Measurements from ENCODE around the gene SEC22A. TPM values are rescaled to one million over a fixed set of nuclear protein-coding genes. Genes with fewer than 3 reads are reported as not detected.
A peak's percentile ranks its signal among the peaks of the same experiment; 100 is the strongest.

The SEC22A gene
- total and polyA plus RNA-seq, 2 of the 13 experiments (the other 11 are each of a cell fraction or from before 2014, with no cell fraction given), result 14.1 to 17.3 TPM

DNA sequence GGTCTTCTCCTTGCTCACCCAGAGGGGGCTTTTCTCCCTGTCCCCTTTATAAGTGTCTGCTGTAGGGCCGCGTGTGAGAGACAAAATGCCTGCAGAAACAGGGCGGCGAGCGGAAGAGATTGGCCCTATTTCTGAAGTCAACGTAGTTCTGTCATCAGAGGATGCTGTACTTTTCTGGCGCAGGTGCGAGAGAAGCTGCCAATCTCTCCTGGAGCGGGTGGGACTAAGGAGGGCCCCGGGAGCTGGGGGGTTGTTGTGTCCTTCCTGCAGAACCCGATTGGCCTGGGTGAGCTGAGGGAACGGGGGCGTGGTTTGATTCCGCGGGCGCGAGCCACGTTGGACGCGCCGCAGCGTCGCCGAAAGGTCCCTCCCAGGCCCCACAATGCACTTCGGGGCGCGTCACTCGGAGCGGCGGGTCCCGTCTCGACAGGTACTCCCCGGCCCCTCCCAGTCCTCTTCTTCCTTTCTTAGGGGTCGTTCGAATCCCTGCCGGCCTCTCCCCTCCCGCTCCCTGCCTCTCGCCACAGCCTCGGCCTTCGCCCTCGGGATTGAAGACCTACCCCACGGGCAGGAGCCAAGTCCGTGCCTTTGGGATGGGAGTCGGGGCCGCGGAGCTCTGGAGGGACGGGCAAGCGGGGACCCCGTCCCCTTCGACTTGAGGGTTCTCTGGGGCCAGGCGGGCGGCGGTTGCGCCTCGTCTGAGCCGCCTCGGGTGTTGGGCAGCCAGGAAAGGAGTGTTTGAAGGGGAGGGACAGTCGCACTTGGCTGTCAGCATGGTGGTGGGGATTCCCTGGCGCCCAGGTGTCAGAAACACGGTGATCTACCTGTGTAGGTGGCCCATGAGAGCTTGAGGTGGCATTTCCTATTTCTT lies at the start of gene SEC22A (continued):
- no peak for TF ChIP-seq E2F5 (CRISPR knock-in tag; conservative IDR thresholded peaks at IDR 0.05)
- TF ChIP-seq RBFOX2 (IDR thresholded peaks at IDR 0.05; ENCODE audit: low read depth, low read length), result peak; percentile 83
- TF ChIP-seq, protein P1, sequence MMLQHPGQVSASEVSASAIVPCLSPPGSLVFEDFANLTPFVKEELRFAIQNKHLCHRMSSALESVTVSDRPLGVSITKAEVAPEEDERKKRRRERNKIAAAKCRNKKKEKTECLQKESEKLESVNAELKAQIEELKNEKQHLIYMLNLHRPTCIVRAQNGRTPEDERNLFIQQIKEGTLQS (CRISPR knock-in tag; IDR thresholded peaks at IDR 0.05), result no peak
- TF ChIP-seq TGIF2 (CRISPR knock-in tag; IDR thresholded peaks at IDR 0.05), result no peak; the same call in 1 of the 2 replicates
- peak; percentile 12; the same call in 1 of the 2 replicates for TF ChIP-seq ZFY (CRISPR knock-in tag; IDR thresholded peaks at IDR 0.05)
- TF ChIP-seq TRIM24 (CRISPR knock-in tag; IDR thresholded peaks at IDR 0.05), result no peak
- TF ChIP-seq ZNF33B (CRISPR knock-in tag; IDR thresholded peaks at IDR 0.05), result no peak
- no peak for TF ChIP-seq ZNF670 (CRISPR knock-in tag; IDR thresholded peaks at IDR 0.05; ENCODE audit: borderline replicate concordance)
- TF ChIP-seq ZNF546 (CRISPR knock-in tag; conservative IDR thresholded peaks at IDR 0.05), result no peak; the same call in 1 of the 2 replicates
- TF ChIP-seq TEF (CRISPR knock-in tag; IDR thresholded peaks at IDR 0.05), result no peak
- TF ChIP-seq RAD51 (IDR thresholded peaks at IDR 0.05; ENCODE audit: borderline replicate concordance), result no peak
- peak; percentile 82 for TF ChIP-seq KAT8 (CRISPR knock-in tag; IDR thresholded peaks at IDR 0.05)
- TF ChIP-seq SRF (IDR thresholded peaks at IDR 0.05; ENCODE audit: low read depth, low read length), result no peak
- TF ChIP-seq SMAD1 (CRISPR knock-in tag; IDR thresholded peaks at IDR 0.05; ENCODE audit: borderline replicate concordance, low read depth), result peak; percentile 71; the same call in 1 of the 2 replicates
- peak; percentile 93 for TF ChIP-seq SAP130 (CRISPR knock-in tag; IDR thresholded peaks at IDR 0.05; ENCODE audit: low read depth)
- TF ChIP-seq, protein P2, sequence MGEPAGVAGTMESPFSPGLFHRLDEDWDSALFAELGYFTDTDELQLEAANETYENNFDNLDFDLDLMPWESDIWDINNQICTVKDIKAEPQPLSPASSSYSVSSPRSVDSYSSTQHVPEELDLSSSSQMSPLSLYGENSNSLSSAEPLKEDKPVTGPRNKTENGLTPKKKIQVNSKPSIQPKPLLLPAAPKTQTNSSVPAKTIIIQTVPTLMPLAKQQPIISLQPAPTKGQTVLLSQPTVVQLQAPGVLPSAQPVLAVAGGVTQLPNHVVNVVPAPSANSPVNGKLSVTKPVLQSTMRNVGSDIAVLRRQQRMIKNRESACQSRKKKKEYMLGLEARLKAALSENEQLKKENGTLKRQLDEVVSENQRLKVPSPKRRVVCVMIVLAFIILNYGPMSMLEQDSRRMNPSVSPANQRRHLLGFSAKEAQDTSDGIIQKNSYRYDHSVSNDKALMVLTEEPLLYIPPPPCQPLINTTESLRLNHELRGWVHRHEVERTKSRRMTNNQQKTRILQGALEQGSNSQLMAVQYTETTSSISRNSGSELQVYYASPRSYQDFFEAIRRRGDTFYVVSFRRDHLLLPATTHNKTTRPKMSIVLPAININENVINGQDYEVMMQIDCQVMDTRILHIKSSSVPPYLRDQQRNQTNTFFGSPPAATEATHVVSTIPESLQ (CRISPR knock-in tag; conservative IDR thresholded peaks at IDR 0.05), result no peak
- TF ChIP-seq REPIN1 (CRISPR knock-in tag; IDR thresholded peaks at IDR 0.05; ENCODE audit: borderline replicate concordance, low read depth), result peak; percentile 40; the same call in 1 of the 2 replicates
- TF ChIP-seq JDP2 (CRISPR knock-in tag; IDR thresholded peaks at IDR 0.05; ENCODE audit: borderline replicate concordance), result no peak
- no peak for TF ChIP-seq SATB2 (CRISPR knock-in tag; IDR thresholded peaks at IDR 0.05)
- TF ChIP-seq, protein P3, sequence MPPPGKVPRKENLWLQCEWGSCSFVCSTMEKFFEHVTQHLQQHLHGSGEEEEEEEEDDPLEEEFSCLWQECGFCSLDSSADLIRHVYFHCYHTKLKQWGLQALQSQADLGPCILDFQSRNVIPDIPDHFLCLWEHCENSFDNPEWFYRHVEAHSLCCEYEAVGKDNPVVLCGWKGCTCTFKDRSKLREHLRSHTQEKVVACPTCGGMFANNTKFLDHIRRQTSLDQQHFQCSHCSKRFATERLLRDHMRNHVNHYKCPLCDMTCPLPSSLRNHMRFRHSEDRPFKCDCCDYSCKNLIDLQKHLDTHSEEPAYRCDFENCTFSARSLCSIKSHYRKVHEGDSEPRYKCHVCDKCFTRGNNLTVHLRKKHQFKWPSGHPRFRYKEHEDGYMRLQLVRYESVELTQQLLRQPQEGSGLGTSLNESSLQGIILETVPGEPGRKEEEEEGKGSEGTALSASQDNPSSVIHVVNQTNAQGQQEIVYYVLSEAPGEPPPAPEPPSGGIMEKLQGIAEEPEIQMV (CRISPR knock-in tag; IDR thresholded peaks at IDR 0.05; ENCODE audit: low read depth), result no peak
- TF ChIP-seq, protein P4, sequence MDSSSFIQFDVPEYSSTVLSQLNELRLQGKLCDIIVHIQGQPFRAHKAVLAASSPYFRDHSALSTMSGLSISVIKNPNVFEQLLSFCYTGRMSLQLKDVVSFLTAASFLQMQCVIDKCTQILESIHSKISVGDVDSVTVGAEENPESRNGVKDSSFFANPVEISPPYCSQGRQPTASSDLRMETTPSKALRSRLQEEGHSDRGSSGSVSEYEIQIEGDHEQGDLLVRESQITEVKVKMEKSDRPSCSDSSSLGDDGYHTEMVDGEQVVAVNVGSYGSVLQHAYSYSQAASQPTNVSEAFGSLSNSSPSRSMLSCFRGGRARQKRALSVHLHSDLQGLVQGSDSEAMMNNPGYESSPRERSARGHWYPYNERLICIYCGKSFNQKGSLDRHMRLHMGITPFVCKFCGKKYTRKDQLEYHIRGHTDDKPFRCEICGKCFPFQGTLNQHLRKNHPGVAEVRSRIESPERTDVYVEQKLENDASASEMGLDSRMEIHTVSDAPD (CRISPR knock-in tag; IDR thresholded peaks at IDR 0.05), result no peak
